HG02938 (cell line): Measurements from ENCODE around the gene ANOS1.
"Not testable (repeated sequence)": the region's sequence is repeated elsewhere in the genome, so short reads cannot be mapped to it uniquely, and the experiment has no call there.

Experiments
- ATAC-seq: cut with Tn5 transposase; IDR thresholded peaks from one replicate; pipeline ENCODE4 v1.9.1; 2021; ENCODE audit warnings: mild to moderate bottlenecking, moderate library complexity; ENCODE audit not compliant: unreplicated experiment

Gene ANOS1, protein sequence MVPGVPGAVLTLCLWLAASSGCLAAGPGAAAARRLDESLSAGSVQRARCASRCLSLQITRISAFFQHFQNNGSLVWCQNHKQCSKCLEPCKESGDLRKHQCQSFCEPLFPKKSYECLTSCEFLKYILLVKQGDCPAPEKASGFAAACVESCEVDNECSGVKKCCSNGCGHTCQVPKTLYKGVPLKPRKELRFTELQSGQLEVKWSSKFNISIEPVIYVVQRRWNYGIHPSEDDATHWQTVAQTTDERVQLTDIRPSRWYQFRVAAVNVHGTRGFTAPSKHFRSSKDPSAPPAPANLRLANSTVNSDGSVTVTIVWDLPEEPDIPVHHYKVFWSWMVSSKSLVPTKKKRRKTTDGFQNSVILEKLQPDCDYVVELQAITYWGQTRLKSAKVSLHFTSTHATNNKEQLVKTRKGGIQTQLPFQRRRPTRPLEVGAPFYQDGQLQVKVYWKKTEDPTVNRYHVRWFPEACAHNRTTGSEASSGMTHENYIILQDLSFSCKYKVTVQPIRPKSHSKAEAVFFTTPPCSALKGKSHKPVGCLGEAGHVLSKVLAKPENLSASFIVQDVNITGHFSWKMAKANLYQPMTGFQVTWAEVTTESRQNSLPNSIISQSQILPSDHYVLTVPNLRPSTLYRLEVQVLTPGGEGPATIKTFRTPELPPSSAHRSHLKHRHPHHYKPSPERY

GRCh38 chrX:8731559-8732395, at the start of gene ANOS1:
Gene ANOS1 (minus strand): TSS chrX:8732137. CDS start chrX:8732036, 101 bp downstream.
- ATAC-seq, result no peak

DNA sequence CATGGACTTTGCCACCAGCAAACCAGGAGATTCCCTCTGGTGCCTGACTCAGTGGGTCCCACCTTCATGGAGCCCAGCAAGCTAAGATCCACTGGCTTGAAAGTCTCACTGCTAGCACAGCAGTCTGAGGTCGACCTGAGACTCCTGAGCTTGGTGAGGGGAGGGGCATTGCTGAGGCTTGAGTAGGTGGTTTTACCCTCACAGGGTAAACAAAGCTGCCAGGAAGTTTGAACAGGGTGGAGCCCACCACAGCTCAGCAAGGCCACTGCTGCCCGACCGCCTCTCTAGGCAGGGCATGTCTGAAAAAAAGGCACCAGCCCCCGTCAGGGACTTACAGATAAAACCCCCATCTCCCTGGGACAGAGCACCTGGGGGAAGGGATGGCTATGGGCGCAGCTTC, 41.2 kb upstream of the ANOS1 start:
- ATAC-seq, result no peak

DNA sequence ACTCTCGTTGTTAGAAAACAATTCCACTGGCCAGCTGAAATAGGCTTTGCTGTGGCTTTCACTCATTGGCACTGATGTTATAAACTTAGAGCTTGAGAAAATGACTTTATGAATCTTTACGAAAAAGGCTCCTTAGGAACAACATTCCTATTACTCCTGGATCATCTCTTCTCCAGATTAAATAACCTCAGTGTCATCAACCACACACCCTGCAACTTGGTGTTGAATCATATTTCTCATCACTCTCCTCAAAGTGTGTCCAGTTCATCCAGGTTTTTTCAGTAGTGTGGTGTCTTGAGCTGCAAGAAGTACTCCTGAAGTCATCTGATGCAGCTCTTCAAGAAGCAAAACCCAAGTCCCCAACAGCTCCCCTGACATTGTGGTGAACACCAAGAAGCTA, 28.1 kb upstream of the ANOS1 start:
- no peak for ATAC-seq

DNA sequence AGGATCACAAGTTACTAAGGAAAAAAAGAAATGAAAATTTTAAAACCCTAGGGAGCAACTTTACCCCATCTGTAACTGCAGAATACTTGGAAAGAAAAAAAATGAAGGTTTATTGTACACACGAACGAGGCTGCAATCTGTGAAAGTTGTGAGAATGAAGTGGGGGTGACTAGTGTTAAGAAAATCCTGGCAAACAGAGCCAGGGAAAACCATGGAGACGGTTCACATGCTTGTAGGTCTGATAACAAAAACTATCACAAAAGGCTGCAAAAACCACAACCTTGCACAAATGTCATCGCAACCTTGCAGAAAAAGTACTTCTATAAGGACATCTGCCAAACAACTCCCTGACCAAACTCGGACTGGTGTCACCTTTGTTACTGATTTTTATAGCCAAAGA, 26.8 kb upstream of the ANOS1 start:
- not testable (repeated sequence) for ATAC-seq

- ATAC-seq, result not testable (repeated sequence)
Measured at GRCh38 chrX:8757609-8758389, 25.9 kb upstream of the ANOS1 start.

- no peak for ATAC-seq
Measured at GRCh38 chrX:8755813-8756212, 23.9 kb upstream of the ANOS1 start.

DNA sequence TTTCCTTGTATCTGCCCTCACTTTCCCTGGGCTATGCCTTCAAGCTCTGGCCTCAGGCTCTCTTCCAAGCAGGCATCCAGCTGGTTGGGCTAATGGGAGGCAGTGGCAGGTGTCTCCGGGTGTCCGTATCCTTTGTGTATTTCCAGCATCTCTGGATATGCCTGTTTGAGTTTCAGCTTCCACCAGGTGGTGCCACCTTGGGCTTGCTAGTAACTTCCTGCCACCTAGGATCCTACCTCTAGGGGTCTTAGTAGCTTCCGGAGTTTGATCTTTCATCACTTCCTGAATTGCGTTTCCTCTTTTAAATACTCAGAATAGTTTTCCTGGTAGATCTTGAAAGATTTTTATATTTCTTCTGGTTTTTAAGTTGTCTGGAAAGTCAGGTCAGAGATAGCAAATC, 23.2 kb upstream of the ANOS1 start:
- ATAC-seq, result no peak

GRCh38 chrX:8749697-8750096, 17.8 kb upstream of the ANOS1 start:
- ATAC-seq, result no peak

- ATAC-seq, result no peak
Measured at GRCh38 chrX:8748855-8749254, 16.9 kb upstream of the ANOS1 start.

DNA sequence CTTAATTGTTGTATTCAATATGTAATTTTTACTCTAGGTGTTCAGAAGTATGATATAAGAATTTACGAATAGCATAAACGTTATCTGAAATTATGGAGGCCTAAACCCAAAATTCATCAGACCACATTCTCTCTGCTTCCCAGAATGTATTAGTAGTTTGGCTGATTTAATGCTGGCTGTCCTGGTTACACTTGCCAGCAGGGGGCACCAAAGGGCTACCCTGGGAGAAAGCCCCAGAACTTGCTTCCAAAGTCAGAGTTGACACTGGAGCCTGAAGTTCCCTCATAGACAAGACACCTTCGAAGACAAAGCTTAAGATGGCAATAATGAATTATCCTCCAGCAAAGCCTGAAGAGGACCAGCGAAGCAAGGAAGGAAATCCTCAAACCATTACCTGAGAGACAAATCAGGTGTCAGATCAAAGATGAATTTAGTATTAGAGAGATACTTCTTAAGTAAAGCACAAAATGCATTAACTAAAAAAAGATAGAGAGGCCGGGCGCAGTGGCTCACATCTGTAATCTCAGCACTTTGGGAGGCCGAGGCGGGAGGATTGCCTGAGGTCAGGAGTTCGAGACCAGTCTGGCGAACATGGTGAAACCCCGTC, 11.3 kb upstream of the ANOS1 start:
- ATAC-seq, result no peak

- no peak for ATAC-seq
Measured at GRCh38 chrX:8741981-8742380, 10.0 kb upstream of the ANOS1 start.

DNA sequence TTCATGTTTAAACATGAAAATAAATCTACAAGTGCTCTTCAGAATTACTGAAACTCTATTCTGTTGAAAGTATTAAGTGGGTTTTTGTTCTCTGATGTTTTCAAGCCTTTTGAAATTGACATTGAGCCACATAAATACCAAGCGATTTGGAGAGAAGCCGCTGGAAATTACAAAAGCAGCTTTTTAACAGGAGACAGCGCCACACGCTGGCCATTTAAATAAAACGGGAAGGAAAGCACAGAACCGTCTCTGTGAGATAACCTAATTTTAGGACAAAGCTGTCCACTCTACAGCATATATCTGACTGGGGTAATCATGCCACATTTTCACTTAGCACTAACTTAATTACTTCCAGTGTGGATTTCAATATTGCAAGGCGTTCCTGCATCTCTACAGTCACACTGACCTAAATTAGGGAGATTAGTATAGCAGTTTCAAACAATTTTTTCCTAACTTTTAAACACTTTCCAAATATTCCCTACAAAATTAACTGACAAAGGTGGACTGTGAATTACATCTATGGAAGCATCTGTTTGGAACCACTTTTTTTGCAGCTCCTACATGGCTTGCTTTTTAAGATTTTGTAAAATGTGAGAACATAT, 6.8 kb upstream of the ANOS1 start:
- no peak for ATAC-seq

DNA sequence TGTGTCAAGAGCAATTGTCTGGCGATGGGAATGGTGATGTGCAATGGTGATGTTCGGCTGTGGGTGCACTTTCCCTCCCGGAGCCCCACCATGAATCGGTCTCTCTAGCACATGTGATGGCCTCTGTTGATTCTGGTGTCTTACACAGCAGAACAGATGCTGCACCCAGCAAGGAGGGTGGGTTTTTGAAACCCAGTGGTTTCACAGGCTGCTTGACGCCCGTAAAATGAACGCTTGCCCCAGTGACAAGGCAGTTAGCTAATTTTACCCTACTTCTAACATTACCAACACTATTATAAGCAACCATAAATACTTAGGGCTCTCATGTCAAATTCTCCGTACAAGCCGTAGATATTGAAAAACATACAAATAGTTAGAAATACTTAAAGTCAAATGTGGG, 5.9 kb upstream of the ANOS1 start:
- ATAC-seq, result no peak

DNA sequence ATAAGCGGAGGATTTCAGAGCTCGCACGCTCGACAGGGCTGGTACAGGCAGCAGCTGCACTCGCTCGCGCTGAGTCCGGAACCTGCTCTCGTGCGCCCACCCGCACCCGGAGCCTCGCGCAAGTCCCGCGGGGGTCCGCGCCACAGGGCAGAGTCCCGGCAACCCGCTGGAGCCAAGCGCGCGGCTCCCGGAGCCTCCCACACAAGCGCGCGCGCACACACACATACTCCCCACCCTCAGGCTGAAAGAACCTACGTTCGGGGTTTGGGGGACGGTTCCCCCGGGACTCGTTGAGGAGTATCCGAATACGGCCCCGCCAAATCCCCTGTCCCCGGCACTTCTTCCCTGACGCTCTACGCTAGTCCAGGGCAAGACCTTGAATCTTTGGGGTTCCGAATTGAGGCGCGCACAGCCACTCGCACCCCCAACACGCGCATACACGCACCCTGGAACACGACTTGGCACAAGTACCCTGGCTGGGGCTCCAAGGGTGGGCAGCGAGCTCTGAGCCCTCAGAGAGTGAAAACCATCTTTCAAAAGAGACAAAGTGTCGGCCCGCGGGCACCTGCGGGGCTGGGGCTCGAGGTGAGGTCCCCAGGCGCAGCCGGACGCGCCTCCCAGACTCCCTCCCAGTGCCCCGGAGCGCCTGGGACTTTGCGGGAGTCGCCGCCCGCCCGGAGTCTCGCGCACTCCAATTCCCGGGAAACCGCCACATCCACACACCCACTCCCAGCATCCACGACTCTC, 952 bp downstream of the ANOS1 start:
- no peak for ATAC-seq

- ATAC-seq, result no peak
Measured at GRCh38 chrX:8729811-8730210, 2.1 kb downstream of the ANOS1 start.

DNA sequence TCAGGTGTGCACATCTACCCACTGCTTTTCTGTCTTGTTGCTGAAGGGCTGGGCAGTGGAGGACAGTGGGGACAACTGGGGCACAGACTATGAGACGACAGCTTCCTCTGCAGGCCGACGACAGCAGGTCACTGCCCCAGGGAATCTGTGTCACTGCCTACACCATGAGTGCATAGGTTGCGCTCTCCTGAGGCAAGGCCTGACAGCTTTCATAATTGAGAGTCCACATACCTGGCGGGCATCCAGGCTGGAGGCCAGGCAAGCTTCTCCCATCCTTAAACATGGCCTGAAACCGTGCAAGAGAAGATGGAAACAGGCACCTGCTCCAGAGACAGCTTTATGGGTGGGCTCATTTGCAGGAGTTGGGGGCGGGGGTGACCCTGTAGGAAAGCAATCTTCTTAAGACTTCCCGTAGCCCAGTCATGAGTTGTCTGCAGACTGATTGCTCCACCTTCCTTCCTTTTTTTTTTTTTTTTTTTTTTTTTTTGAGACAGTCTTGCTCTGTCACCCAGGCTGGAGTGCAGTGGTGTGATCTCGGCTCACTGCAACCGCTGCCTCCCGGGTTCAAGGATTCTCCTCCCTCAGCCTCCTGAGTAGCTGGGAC, 2.9 kb downstream of the ANOS1 start:
- ATAC-seq, result no peak

GRCh38 chrX:8726031-8726652, 5.8 kb downstream of the ANOS1 start:
- ATAC-seq, result no peak

DNA sequence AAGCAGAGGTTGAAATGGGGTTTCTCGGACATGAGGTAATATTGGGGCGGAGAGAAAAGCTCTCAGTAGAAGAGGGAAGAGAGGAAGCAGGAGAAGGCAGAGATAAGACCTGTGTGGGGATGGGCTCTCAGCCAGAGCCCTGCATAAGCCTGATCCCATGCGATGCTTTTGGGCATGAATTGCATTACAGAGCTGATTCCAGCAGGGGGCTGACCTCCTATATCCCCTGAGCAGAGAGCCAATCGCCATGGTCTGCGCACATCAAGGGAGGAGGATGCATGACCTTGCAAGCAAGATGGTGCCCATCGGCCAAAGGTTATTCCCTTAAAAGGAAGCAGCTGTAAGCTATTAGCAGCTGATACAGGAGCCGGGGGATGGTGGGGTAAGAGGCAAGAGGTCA, 7.6 kb downstream of the ANOS1 start:
- ATAC-seq, result no peak
